D721Med (cell line): Measurements from ENCODE around the gene NMUR2.

Experiments
- DNase-seq: peaks from one replicate; pipeline ENCODE4 v3.0.0; 2011; ENCODE audit warnings: low spot score; ENCODE audit not compliant: insufficient read length
- FAIRE-seq: peaks from 2 replicates; lab custom pipeline; 2011; peaks lifted over from hg19 to GRCh38; lab: Jason Lieb, UNC
- CTCF ChIP-seq: IDR thresholded peaks from 2 replicates; pipeline ENCODE4 v1.5.1; 2012; ENCODE audit warnings: mild to moderate bottlenecking, control low read depth; ENCODE audit not compliant: insufficient read depth; ENCODE audit errors: missing control alignments

NMUR2 gene

GRCh38 chr5:152405145-152405544 is at the start of gene NMUR2:
Gene NMUR2 (minus strand): TSS chr5:152405279. CDS start chr5:152405113, 166 bp downstream.
- TF ChIP-seq CTCF, result no peak
- FAIRE-seq (no peak), DNase-seq (no peak)

GRCh38 chr5:152443935-152444334 is 38.9 kb upstream of the NMUR2 start:
- TF ChIP-seq CTCF, result no peak
- FAIRE-seq (no peak), DNase-seq (no peak)

GRCh38 chr5:152439791-152440190 is 34.7 kb upstream of the NMUR2 start:
- FAIRE-seq (no peak), DNase-seq (no peak)
- no peak for TF ChIP-seq CTCF

GRCh38 chr5:152437866-152438265 is 32.8 kb upstream of the NMUR2 start:
- DNase-seq (no peak), FAIRE-seq (no peak)
- no peak for TF ChIP-seq CTCF

- no peak for DNase-seq
- FAIRE-seq, result no peak
Measured at GRCh38 chr5:152427721-152428120, 22.6 kb upstream of the NMUR2 start.

GRCh38 chr5:152425083-152425482 is 20.0 kb upstream of the NMUR2 start:
- FAIRE-seq (no peak), DNase-seq (no peak)
- TF ChIP-seq CTCF, result no peak

More at GRCh38 chr5:152427721-152428120, 22.6 kb upstream of the NMUR2 start:
- no peak for TF ChIP-seq CTCF

GRCh38 chr5:152424501-152424900 is 19.4 kb upstream of the NMUR2 start:
- DNase-seq (no peak), FAIRE-seq (no peak)

More at GRCh38 chr5:152424501-152424900, 19.4 kb upstream of the NMUR2 start:
- TF ChIP-seq CTCF, result no peak
